Measurements from ENCODE around the gene CFAP119. TPM values are rescaled to one million over a fixed set of nuclear protein-coding genes. Genes with fewer than 3 reads are reported as not detected.

The CFAP119 gene
- polyA plus RNA-seq, 1 of the 3 experiments (the other 2 are of a cell fraction): 28.4 TPM

- Histone ChIP-seq H3K4me3 (ENCODE audit: low read depth in 2 of 2, low read length in 1 of 2) (no peak overlapping the region), H3K36me3 (replicated peaks in 1 of 2; ENCODE audit: control insufficient read depth in 1 of 2, insufficient read depth in 2 of 2, low read length in 1 of 2) (peaks cover 8 to 29% of the 10 kb centered on the region in 2 experiments)
- 93% methylated on average over 20 of the region's 20 CpGs for WGBS (ENCODE audit: low lambda C conversion rate)
Observed at GRCh38 chr16:30750876-30751465, 10.9 kb downstream of the CFAP119 start.

More at GRCh38 chr16:30750876-30751465, 10.9 kb downstream of the CFAP119 start:
- Histone ChIP-seq H4K20me1 (ENCODE audit: insufficient read depth) (no peaks in the 10 kb centered on the region), H3K9me3 (no peaks in the 10 kb centered on the region), H2AFZ (ENCODE audit: low read depth) (no peak overlapping the region), H3K79me2 (ENCODE audit: insufficient read depth) (peaks cover 21% of the 10 kb centered on the region), H3K4me2 (no peak overlapping the region), H3K27me3 (ENCODE audit: insufficient read depth) (no peaks in the 10 kb centered on the region), H3K4me1 (ENCODE audit: control insufficient read depth in 1 of 2, insufficient read depth in 2 of 2, low read depth in 1 of 2, low read length in 1 of 2) (peaks cover 5 to 8% of the 10 kb centered on the region in 2 experiments; a peak in 2 of 4 replicates), H3K9ac (no peak overlapping the region), H3K27ac (ENCODE audit: low read depth in 2 of 2, low read length in 1 of 2) (no peak overlapping the region), H3K9me2 (no peaks in the 10 kb centered on the region), H3F3A (replicated peaks; ENCODE audit: insufficient read depth) (peaks cover 6% of the 10 kb centered on the region)
- POLR2A ChIA-PET: interaction anchor here (0.6 kb wide), 1 partner anchor 12 kb away, joined by 3 read pairs; no protein-coding TSS in a partner anchor
- CTCF ChIA-PET: interaction anchor here (1.0 to 1.4 kb wide), 2 partner anchors 9 to 57 kb away, joined by 3 read pairs; no protein-coding TSS in a partner anchor
- no peak for DNase-seq
- TF ChIP-seq GABPA (IDR thresholded peaks at IDR 0.05; ENCODE audit: low read depth) (no peak), FOXJ3 (CRISPR knock-in tag; IDR thresholded peaks at IDR 0.05) (no peak), ZBTB33 (IDR thresholded peaks at IDR 0.05; ENCODE audit: borderline replicate concordance, low read depth) (no peak), FOSL2 (IDR thresholded peaks at IDR 0.05; ENCODE audit: borderline replicate concordance, low read depth) (no peak), MAX (IDR thresholded peaks at IDR 0.05; ENCODE audit: low read depth) (no peak), RCOR1 (IDR thresholded peaks at IDR 0.05; ENCODE audit: low read length) (no peak), USF2 (IDR thresholded peaks at IDR 0.05; ENCODE audit: borderline replicate concordance, low read depth, low read length) (no peak), REST (IDR thresholded peaks at IDR 0.05; ENCODE audit: low read depth, low read length) (no peak), PBX3 (IDR thresholded peaks at IDR 0.05) (no peak), CHD2 (IDR thresholded peaks at IDR 0.05; ENCODE audit: low read length, partially characterized antibody) (no peak), YY1 (IDR thresholded peaks at IDR 0.05; ENCODE audit: low read depth) (no peak), SMC3 (IDR thresholded peaks at IDR 0.05; ENCODE audit: low read depth, low read length) (no peak), CTCF (IDR thresholded peaks at IDR 0.05) (no peak), TEAD4 (IDR thresholded peaks at IDR 0.05; ENCODE audit: borderline replicate concordance, insufficient read depth) (no peak), TAF1 (IDR thresholded peaks at IDR 0.05; ENCODE audit: borderline replicate concordance, low read depth, low read length) (no peak), GATA2 (CRISPR knock-in tag; IDR thresholded peaks at IDR 0.05) (no peak), MXI1 (IDR thresholded peaks at IDR 0.05; ENCODE audit: low read depth, low read length) (no peak)

Data from SK-N-SH (cell line).